AG09309 (cell line): ENCODE results near the gene ELMO1.

Source experiments
- DNase-seq: peaks from one replicate; pipeline ENCODE4 v3.0.0-alpha.2; 2010; ENCODE audit warnings: low read depth
- H3K4me3 ChIP-seq: 2 replicates; pipeline ENCODE4 v1.5.1; 2011; ENCODE audit warnings: mild to moderate bottlenecking, low read depth, low read length, moderate library complexity; ENCODE audit not compliant: control insufficient read depth
- CTCF ChIP-seq: IDR thresholded peaks from 2 replicates; pipeline ENCODE4 v1.5.1; 2011; ENCODE audit warnings: mild to moderate bottlenecking, low read depth, low read length, inconsistent platforms; ENCODE audit not compliant: insufficient read depth, control insufficient read depth; ENCODE audit errors: missing control alignments

ELMO1 gene

GRCh38 chr7:37061849-37062559, 386.7 kb downstream of the ELMO1 start:
- no peak for TF ChIP-seq CTCF
- no peak for DNase-seq
- H3K4me3 ChIP-seq = no peak overlapping the region

GRCh38 chr7:37056234-37056912, 392.3 kb downstream of the ELMO1 start:
- TF ChIP-seq CTCF = no peak
- H3K4me3 ChIP-seq = no peak overlapping the region

DNA sequence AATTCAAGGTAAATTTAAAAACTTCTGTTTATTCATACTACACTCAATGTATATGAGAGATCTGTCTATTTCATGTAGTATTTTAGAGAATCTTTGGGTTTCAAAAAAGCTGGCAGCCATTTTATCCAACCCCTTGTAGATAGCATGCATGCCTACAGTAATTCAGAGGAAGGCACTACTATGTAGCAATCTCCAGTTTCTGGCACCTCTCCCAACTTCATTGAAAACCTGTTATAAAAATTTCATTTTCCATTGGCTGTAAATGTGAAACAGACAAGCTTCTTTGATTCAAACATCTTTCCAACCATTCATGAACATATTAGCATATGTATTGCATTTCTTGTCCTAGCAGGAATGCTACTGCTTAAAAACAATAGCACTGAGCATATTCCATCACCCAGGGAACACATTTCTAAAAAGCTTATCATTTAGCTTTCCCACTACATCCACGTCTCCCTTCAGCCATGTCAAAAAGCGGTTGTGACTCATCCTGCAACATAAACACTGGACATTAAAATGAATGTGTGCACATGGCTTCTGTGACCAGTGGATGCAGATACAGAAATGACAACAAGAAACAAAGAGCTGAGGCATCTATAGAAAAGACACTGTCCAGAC, 393.9 kb downstream of the ELMO1 start:
- no peak for TF ChIP-seq CTCF

More at GRCh38 chr7:37056234-37056912, 392.3 kb downstream of the ELMO1 start:
- DNase-seq = no peak

DNA sequence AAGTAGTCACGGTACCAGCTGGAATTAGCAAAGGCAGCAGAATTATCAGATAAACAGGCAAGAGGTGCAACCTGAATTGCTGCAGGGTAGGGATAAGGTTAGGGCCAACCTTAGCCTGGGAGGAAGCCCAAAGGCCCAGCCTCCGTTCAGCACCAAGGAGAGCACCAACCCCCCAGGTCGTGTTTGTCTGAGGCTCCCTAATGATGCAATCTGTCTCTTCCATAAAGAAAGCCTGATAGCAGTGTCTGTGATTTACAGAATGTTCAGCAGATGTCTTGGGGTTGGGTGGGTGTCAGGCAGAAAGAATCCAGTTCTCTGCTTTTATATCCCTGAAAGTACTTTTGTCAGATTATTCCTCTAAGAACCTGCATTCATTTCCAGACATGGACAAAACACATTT, 396.0 kb downstream of the ELMO1 start:
- TF ChIP-seq CTCF = no peak
- no peak for DNase-seq
- no peak overlapping the region for H3K4me3 ChIP-seq

More for the DNA sequence above, 393.9 kb downstream of the ELMO1 start:
- no peak overlapping the region for H3K4me3 ChIP-seq
- no peak for DNase-seq

DNA sequence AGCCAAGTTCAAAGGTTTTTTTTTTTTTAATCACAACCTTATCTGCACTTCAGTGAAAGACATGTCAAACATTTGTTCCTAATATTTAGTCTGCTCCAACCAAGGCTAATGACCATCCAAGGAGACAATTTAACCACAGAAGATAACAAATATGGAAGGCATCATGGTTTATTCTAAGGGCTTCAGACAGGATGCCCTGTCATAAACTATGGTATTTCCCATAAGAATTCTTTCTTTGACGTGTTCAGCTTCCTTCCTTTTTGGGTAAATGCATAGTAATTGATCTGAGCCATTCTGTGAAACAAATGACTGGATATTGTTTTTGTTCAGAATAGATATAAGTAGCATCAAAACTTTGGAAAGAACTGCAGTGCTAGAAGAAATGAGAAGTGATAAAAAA, 397.9 kb downstream of the ELMO1 start:
- no peak overlapping the region for H3K4me3 ChIP-seq
- DNase-seq = no peak
- no peak for TF ChIP-seq CTCF

GRCh38 chr7:37048674-37049073, 400.0 kb downstream of the ELMO1 start:
- DNase-seq = no peak
- no peak overlapping the region for H3K4me3 ChIP-seq
- TF ChIP-seq CTCF = no peak
